HG02970 (cell line): ENCODE measurements around the gene MYZAP.

Experiments
- ATAC-seq: cut with Tn5 transposase; IDR thresholded peaks from one replicate; pipeline ENCODE4 v1.9.1; 2021; ENCODE audit warnings: mild to moderate bottlenecking, moderate library complexity, moderate number of reproducible peaks; ENCODE audit not compliant: unreplicated experiment, low FRiP score

The MYZAP gene

GRCh38 chr15:57690341-57690966 is 98.8 kb downstream of the MYZAP start:
- ATAC-seq = no peak

GRCh38 chr15:57691082-57691481 is 99.4 kb downstream of the MYZAP start:
- ATAC-seq = no peak

GRCh38 chr15:57692709-57693108 is 101.0 kb downstream of the MYZAP start:
- ATAC-seq = no peak

GRCh38 chr15:57694279-57694678 is 102.6 kb downstream of the MYZAP start:
- ATAC-seq = no peak

- no peak for ATAC-seq
These were observed 104.4 kb downstream of the MYZAP start for GRCh38 chr15:57696146-57696545.

GRCh38 chr15:57697588-57697987 is 105.9 kb downstream of the MYZAP start:
- ATAC-seq = no peak

GRCh38 chr15:57698243-57698642 is 106.5 kb downstream of the MYZAP start:
- ATAC-seq = no peak

GRCh38 chr15:57698991-57699390 is 107.3 kb downstream of the MYZAP start:
- no peak for ATAC-seq

- ATAC-seq = no peak
These were observed 111.7 kb downstream of the MYZAP start for GRCh38 chr15:57703387-57703786.

GRCh38 chr15:57704441-57704840 is 112.7 kb downstream of the MYZAP start:
- no peak for ATAC-seq

- ATAC-seq = no peak
These were observed 114.2 kb downstream of the MYZAP start for GRCh38 chr15:57705746-57706404.

GRCh38 chr15:57706405-57707209 is 114.9 kb downstream of the MYZAP start, which contains the start of gene POLR2M:
TSS of gene POLR2M (plus strand) at chr15:57706714. CDS start at chr15:57706843, 129 bp downstream.
- ATAC-seq = peak; percentile 95

- no peak for ATAC-seq
These were observed 116.3 kb downstream of the MYZAP start for GRCh38 chr15:57708047-57708446.

- ATAC-seq = no peak
These were observed 126.6 kb downstream of the MYZAP start for GRCh38 chr15:57718309-57718708.

- no peak for ATAC-seq
These were observed 129.2 kb downstream of the MYZAP start for GRCh38 chr15:57720867-57721266.

GRCh38 chr15:57726411-57726810 is 134.7 kb downstream of the MYZAP start:
- no peak for ATAC-seq

- ATAC-seq = no peak
These were observed 135.3 kb downstream of the MYZAP start for GRCh38 chr15:57727031-57727430.

- ATAC-seq = no peak
These were observed 136.7 kb downstream of the MYZAP start for GRCh38 chr15:57728436-57728835.

GRCh38 chr15:57730876-57731275 is 139.2 kb downstream of the MYZAP start:
- ATAC-seq = no peak

- ATAC-seq = no peak
These were observed 139.9 kb downstream of the MYZAP start for GRCh38 chr15:57731530-57732103.
